Naive thymus-derived CD4-positive, alpha-beta T cell (primary cell): Measurements from ENCODE around the gene CSNK1E. TPM values are rescaled to one million over a fixed set of nuclear protein-coding genes. Genes with fewer than 3 reads are reported as not detected.
A peak's percentile ranks its signal among the peaks of the same experiment; 100 is the strongest.

Experiments used
- ATAC-seq: fragments of 150-1000 bp; cut with Tn5 transposase; 2 replicates; pipeline ENCODE4 v1.10.0; 2021; ENCODE audit warnings: mild to moderate bottlenecking, moderate library complexity
- CTCF ChIA-PET: fragments of 350-600 bp; sonication (Branson Sonifier 250); formaldehyde crosslinking; loops from one replicate; lab custom pipeline; 2021; ENCODE audit warnings: antibody characterized with exemption; lab: Charles Lee
- POLR2A ChIA-PET: fragments of 350-600 bp; sonication (Branson Sonifier 250); formaldehyde crosslinking; loops from one replicate; lab custom pipeline; 2021; ENCODE audit warnings: antibody characterized with exemption, inconsistent platforms; lab: Charles Lee
- DNase-seq, 9 donors: peaks; one replicate each; pipeline versions ENCODE4 v3.0.0 to v3.0.0-alpha.2; 2020 to 2022; ENCODE audit warnings: mixed read lengths in 1 of 9
- H3K27ac ChIP-seq: one replicate; pipeline ENCODE4 v1.7.0; 2013; ENCODE audit warnings: mild to moderate bottlenecking, low read depth, low read length, moderate library complexity
- H3K27me3 ChIP-seq, 2 donors: one replicate each; pipeline ENCODE4 v1.7.0; 2013; ENCODE audit warnings: low read length in 2 of 2, mild to moderate bottlenecking in 2 of 2, moderate library complexity in 2 of 2; ENCODE audit not compliant: control insufficient read depth in 2 of 2, insufficient read depth in 2 of 2
- H3K36me3 ChIP-seq, 3 experiments: 1 replicate in 2 of 3; 2 replicates in 1 of 3; pipeline ENCODE4 v1.7.0; 2013; ENCODE audit warnings: low read length in 3 of 3, mild to moderate bottlenecking in 3 of 3, moderate library complexity in 1 of 3; ENCODE audit not compliant: insufficient read depth in 3 of 3, control insufficient read depth in 2 of 3
- H3K4me1 ChIP-seq, 2 donors: one replicate each; pipeline ENCODE4 v1.7.0; 2013; ENCODE audit warnings: low read length in 2 of 2, mild to moderate bottlenecking in 2 of 2, moderate library complexity in 1 of 2; ENCODE audit not compliant: control insufficient read depth in 2 of 2, insufficient read depth in 2 of 2
- H3K4me3 ChIP-seq: 2 replicates; pipeline ENCODE4 v1.7.0; 2013; ENCODE audit warnings: mild to moderate bottlenecking, low read length
- H3K9me3 ChIP-seq, 3 experiments: 1 replicate in 2 of 3; 2 replicates in 1 of 3; pipeline ENCODE4 v1.7.0; 2013; ENCODE audit warnings: low read length in 3 of 3; ENCODE audit not compliant: control insufficient read depth in 2 of 3
- H3K27ac Mint-ChIP-seq, 9 donors: one replicate each; pipeline ENCODE4 v1.8.0; 2020 to 2022; ENCODE audit warnings: mixed read lengths in 9 of 9, mild to moderate bottlenecking in 8 of 9, moderate library complexity in 5 of 9, inconsistent platforms in 2 of 9
- H3K27me3 Mint-ChIP-seq, 5 donors: one replicate each; pipeline ENCODE4 v1.8.0; 2021 to 2022; ENCODE audit warnings: mixed read lengths in 5 of 5, mild to moderate bottlenecking in 1 of 5
- H3K36me3 Mint-ChIP-seq, 5 donors: one replicate each; pipeline ENCODE4 v1.8.0; 2020 to 2022; ENCODE audit warnings: mixed read lengths in 5 of 5, mild to moderate bottlenecking in 3 of 5, inconsistent platforms in 1 of 5
- H3K4me1 Mint-ChIP-seq, 7 donors: one replicate each; pipeline ENCODE4 v1.8.0; 2020 to 2022; ENCODE audit warnings: mixed read lengths in 7 of 7, mild to moderate bottlenecking in 3 of 7, inconsistent platforms in 1 of 7
- H3K4me3 Mint-ChIP-seq, 10 donors: one replicate each; pipeline ENCODE4 v1.8.0; 2020 to 2022; ENCODE audit warnings: mild to moderate bottlenecking in 10 of 10, mixed read lengths in 10 of 10, moderate library complexity in 6 of 10, inconsistent platforms in 2 of 10
- H3K9me3 Mint-ChIP-seq, 11 donors: one replicate each; pipeline ENCODE4 v1.8.0; 2020 to 2022; ENCODE audit warnings: mixed read lengths in 11 of 11, mild to moderate bottlenecking in 4 of 11, inconsistent platforms in 1 of 11, moderate library complexity in 1 of 11
- intact Hi-C, 2 donors: fragments of 100-400 bp; cut with micrococcal nuclease; formaldehyde crosslinking; loops; one replicate each; pipeline ENCODE4 v1.15.1; 2023
- polyA plus RNA-seq, 2 donors: library from polyadenylated mRNA; unstranded; fragments of 300-500 nt; fragmentation: Illumina TruSeq; gene quantifications; one replicate each; pipeline ENCODE4 v1.2.3, GENCODE V29; 2021
- total RNA-seq, 6 experiments: library from RNA in 5 of 6; stranded (reverse) in 5 of 6; gene quantifications; 1 replicate in 5 of 6; 2 replicates in 1 of 6; pipeline ENCODE4 v1.2.3 and lab custom pipeline; 2021 to 2026

Gene CSNK1E
- total and polyA plus RNA-seq, 7 experiments from 2014 or later, result 5.6 to 143 (median 72.0) TPM

- Histone ChIP-seq H3K27me3 (no peaks in the 10 kb centered on the region), H3K36me3 (peaks cover 0 to 10% (median 0%) of the 10 kb centered on the region in 3 experiments), H3K4me1 (peaks cover 23 to 31% of the 10 kb centered on the region in 2 donors), H3K27ac (no peak overlapping the region), H3K9me3 (no peaks in the 10 kb centered on the region), H3K4me3 (no peak overlapping the region)
- Mint-ChIP-seq H3K27ac (peak overlapping the region in 8 of 9 donors; percentile 38 to 96 (median 74)), H3K27me3 (no peaks in the 10 kb centered on the region), H3K4me3 (peak overlapping the region in 1 of 10 donors; percentile 29), H3K4me1 (peaks cover 46 to 82% (median 71%) of the 10 kb centered on the region in 7 donors), H3K9me3 (peaks cover 0 to 5% (median 0%) of the 10 kb centered on the region in 11 donors), H3K36me3 (peaks cover 0 to 3% (median 2%) of the 10 kb centered on the region in 5 donors)
- intact Hi-C loops, result loop anchor here in 1 of 2 donors (10.0 kb wide), 1 partner anchor 194 kb away; the partner anchor contains the start of gene DDX17
- no peak for ATAC-seq
- DNase-seq, result no peak
- ChIA-PET CTCF (interaction anchor here (0.7 to 1.5 kb wide), 2 partner anchors 8 to 16 kb away, joined by 3 to 4 read pairs; no protein-coding TSS in a partner anchor), POLR2A (no interaction called here)
Measured at GRCh38 chr22:38310518-38311322, 6.5 kb downstream of the CSNK1E start.

DNA sequence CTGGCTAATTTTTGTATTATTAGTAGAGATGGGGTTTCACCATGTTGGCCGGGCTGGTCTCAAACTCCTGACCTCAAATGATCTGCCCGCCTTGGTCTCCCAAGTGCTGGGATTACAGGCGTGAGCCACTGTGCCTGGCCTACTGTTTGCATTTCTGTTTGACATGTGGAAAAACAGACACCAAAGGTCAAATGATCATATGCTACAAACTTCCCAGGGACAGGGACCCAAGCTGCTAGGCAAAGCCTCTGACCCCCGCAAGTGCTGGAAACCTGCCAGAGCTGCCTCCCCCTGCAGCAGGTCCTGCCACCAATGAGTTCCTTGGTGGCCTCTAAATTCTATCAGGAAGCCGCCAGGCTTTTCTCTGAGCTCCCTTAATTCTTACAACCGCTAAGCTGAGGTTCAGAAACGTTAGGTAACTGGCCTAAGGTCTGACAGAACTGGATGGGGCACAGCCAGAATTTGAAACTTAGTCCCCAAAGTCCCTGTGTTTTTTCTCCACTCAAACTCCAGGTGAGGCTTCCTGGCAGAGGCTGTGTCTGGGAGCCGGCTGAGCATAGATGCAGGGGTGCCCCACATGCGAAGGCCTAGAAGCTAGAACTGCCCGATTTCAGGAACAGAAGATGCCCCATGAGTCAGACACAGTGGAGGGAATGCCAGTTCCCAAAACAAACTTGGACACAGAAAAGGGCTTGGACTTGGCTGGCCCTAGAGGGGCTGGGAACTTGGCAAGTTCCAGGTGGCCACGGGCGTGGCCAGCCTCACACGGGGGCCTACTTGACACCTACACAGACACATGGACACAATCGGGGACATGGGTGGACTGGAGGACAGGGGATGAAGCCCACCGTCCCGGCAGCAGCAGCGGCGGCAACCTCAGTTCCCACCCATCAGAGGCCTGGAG, 7.4 kb downstream of the CSNK1E start:
- H3K36me3 ChIP-seq, result peaks cover 0 to 10% (median 0%) of the 10 kb centered on the region in 3 experiments
- Mint-ChIP-seq H3K4me3 (no peak overlapping the region), H3K27ac (peak overlapping the region in 5 of 9 donors; percentile 12 to 62 (median 28)), H3K9me3 (peaks cover 0 to 2% (median 0%) of the 10 kb centered on the region in 11 donors), H3K36me3 (peaks cover 0 to 3% (median 2%) of the 10 kb centered on the region in 5 donors), H3K27me3 (no peaks in the 10 kb centered on the region), H3K4me1 (peaks cover 39 to 79% (median 70%) of the 10 kb centered on the region in 7 donors)
- no peak overlapping the region for H3K4me3 ChIP-seq
- DNase-seq (no peak), ATAC-seq (no peak)
- ChIA-PET CTCF (no interaction called here), POLR2A (interaction anchor here (0.6 kb wide), 1 partner anchor 692 kb away, joined by 3 read pairs; no protein-coding TSS in a partner anchor)
- H3K9me3 ChIP-seq, result no peaks in the 10 kb centered on the region
- peaks cover 20 to 23% of the 10 kb centered on the region in 2 donors for H3K4me1 ChIP-seq
- no peak overlapping the region for H3K27ac ChIP-seq
- no peaks in the 10 kb centered on the region for H3K27me3 ChIP-seq
- intact Hi-C loops, result loop anchor here in 1 of 2 donors (10.0 kb wide), 1 partner anchor 195 kb away; the partner anchor contains the start of gene DDX17

- ChIA-PET CTCF (no interaction called here), POLR2A (no interaction called here)
- ATAC-seq (no peak), DNase-seq (no peak)
- Mint-ChIP-seq H3K4me1 (peaks cover 31 to 76% (median 61%) of the 10 kb centered on the region in 7 donors), H3K27ac (peak overlapping the region in 7 of 9 donors; percentile 17 to 93 (median 55)), H3K36me3 (peaks cover 0 to 5% (median 2%) of the 10 kb centered on the region in 5 donors), H3K27me3 (no peaks in the 10 kb centered on the region), H3K9me3 (peaks cover 0 to 2% (median 0%) of the 10 kb centered on the region in 11 donors), H3K4me3 (no peak overlapping the region)
- Histone ChIP-seq H3K9me3 (no peaks in the 10 kb centered on the region), H3K4me1 (peaks cover 15 to 16% of the 10 kb centered on the region in 2 donors), H3K27me3 (no peaks in the 10 kb centered on the region), H3K36me3 (peaks cover 0 to 10% (median 0%) of the 10 kb centered on the region in 3 experiments), H3K27ac (no peak overlapping the region), H3K4me3 (no peak overlapping the region)
- intact Hi-C loops, result no loop called here
Measured at GRCh38 chr22:38308791-38309498, 8.3 kb downstream of the CSNK1E start.

- ATAC-seq (peak; percentile 50), DNase-seq (no peak)
- H3K27ac Mint-ChIP-seq, result peak overlapping the region; percentile 0 to 76 (median 49)
- no peaks in the 10 kb centered on the region for H3K27me3 ChIP-seq
- peaks cover 0 to 6% of the 10 kb centered on the region in 2 donors for H3K4me1 ChIP-seq
- peaks cover 12 to 49% (median 31%) of the 10 kb centered on the region in 7 donors for H3K4me1 Mint-ChIP-seq
- H3K9me3 ChIP-seq, result no peaks in the 10 kb centered on the region
- peak overlapping the region in 5 of 10 donors; percentile 6 to 29 (median 23) for H3K4me3 Mint-ChIP-seq
- H3K9me3 Mint-ChIP-seq, result no peaks in the 10 kb centered on the region
- no peak overlapping the region for H3K27ac ChIP-seq
- POLR2A ChIA-PET, result interaction anchor here (0.6 to 0.9 kb wide), 3 partner anchors 9 to 48 kb away, joined by 3 read pairs; no protein-coding TSS in a partner anchor
- intact Hi-C loops, result no loop called here
- H3K36me3 Mint-ChIP-seq, result peaks cover 2 to 19% (median 5%) of the 10 kb centered on the region in 5 donors
- H3K36me3 ChIP-seq, result peaks cover 0 to 33% (median 4%) of the 10 kb centered on the region in 3 experiments
- CTCF ChIA-PET, result interaction anchor here (0.6 to 1.0 kb wide), 2 partner anchors 10 to 103 kb away, joined by 4 read pairs; no protein-coding TSS in a partner anchor
- H3K27me3 Mint-ChIP-seq, result no peaks in the 10 kb centered on the region
- no peak overlapping the region for H3K4me3 ChIP-seq
Measured at GRCh38 chr22:38305471-38306448, 11.5 kb downstream of the CSNK1E start.

DNA sequence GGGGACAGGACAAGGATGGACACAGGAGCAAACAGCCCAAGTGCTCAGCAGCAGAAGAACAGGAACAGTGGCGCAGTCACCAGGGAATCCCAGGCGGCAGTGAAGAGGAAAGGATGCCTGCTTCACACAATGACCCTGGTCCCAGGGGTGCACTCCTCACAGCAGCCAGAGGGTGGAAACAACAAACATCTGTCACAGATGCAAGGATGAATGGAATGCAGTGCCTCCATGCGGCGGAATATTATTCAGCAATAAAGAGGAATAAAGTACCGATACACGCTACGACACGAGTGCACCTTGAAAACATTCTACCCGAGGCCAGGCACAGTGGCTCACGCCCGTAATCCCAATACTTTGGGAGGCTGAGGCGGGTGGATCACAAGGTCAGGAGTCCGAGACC, 12.7 kb downstream of the CSNK1E start:
- Histone ChIP-seq H3K27me3 (no peaks in the 10 kb centered on the region), H3K36me3 (peaks cover 3 to 42% (median 4%) of the 10 kb centered on the region in 3 experiments), H3K4me3 (no peak overlapping the region), H3K4me1 (peaks cover 0 to 6% of the 10 kb centered on the region in 2 donors), H3K27ac (no peak overlapping the region), H3K9me3 (no peaks in the 10 kb centered on the region)
- ChIA-PET CTCF (no interaction called here), POLR2A (no interaction called here)
- ATAC-seq (no peak), DNase-seq (no peak)
- Mint-ChIP-seq H3K4me1 (peaks cover 12 to 37% (median 28%) of the 10 kb centered on the region in 7 donors), H3K27me3 (no peaks in the 10 kb centered on the region), H3K36me3 (peaks cover 5 to 30% (median 7%) of the 10 kb centered on the region in 5 donors), H3K4me3 (no peak overlapping the region), H3K9me3 (no peaks in the 10 kb centered on the region), H3K27ac (no peak overlapping the region)
- intact Hi-C loops, result no loop called here
